ENCODE results near the gene CARS1. TPM values are rescaled to one million over a fixed set of nuclear protein-coding genes. Genes with fewer than 3 reads are reported as not detected.

CARS1 gene
- total RNA-seq, 6 donors from 2014 or later, result 28.9 to 54.1 (median 43.0) TPM

GRCh38 chr11:2960139-2960538 is 97.1 kb downstream of the CARS1 start:
- H3K27ac ChIP-seq, result no peak overlapping the region
- H3K4me1 ChIP-seq, result no peaks in the 10 kb centered on the region
- 95 to 96% methylated on average over 7 of the region's 7 CpGs for WGBS, 2 donors
- no peaks in the 10 kb centered on the region for H3K9me3 ChIP-seq
- ATAC-seq (ENCODE audit: low FRiP score in 2 of 2), result no peak
- TF ChIP-seq POLR2AphosphoS5 (IDR thresholded peaks at IDR 0.05) (no peak), POLR2A (IDR thresholded peaks at IDR 0.05) (no peak), EP300 (IDR thresholded peaks at IDR 0.05) (no peak)
- TF ChIP-seq, protein P1, sequence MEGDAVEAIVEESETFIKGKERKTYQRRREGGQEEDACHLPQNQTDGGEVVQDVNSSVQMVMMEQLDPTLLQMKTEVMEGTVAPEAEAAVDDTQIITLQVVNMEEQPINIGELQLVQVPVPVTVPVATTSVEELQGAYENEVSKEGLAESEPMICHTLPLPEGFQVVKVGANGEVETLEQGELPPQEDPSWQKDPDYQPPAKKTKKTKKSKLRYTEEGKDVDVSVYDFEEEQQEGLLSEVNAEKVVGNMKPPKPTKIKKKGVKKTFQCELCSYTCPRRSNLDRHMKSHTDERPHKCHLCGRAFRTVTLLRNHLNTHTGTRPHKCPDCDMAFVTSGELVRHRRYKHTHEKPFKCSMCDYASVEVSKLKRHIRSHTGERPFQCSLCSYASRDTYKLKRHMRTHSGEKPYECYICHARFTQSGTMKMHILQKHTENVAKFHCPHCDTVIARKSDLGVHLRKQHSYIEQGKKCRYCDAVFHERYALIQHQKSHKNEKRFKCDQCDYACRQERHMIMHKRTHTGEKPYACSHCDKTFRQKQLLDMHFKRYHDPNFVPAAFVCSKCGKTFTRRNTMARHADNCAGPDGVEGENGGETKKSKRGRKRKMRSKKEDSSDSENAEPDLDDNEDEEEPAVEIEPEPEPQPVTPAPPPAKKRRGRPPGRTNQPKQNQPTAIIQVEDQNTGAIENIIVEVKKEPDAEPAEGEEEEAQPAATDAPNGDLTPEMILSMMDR (IDR thresholded peaks at IDR 0.05), result no peak
- H3K36me3 ChIP-seq, result peaks cover 24 to 97% (median 72%) of the 10 kb centered on the region in 4 donors
- DNase-seq, result no peak
- no peaks in the 10 kb centered on the region for H3K27me3 ChIP-seq
- H3K4me3 ChIP-seq, result no peak overlapping the region

- WGBS, 2 donors, result 68 to 69% methylated on average over 3 of the region's 3 CpGs
- no peak for TF ChIP-seq EP300 (IDR thresholded peaks at IDR 0.05)
- no peak for TF ChIP-seq POLR2A (IDR thresholded peaks at IDR 0.05)
- TF ChIP-seq, protein P1 (IDR thresholded peaks at IDR 0.05), result no peak
- no peak for TF ChIP-seq POLR2AphosphoS5 (IDR thresholded peaks at IDR 0.05)
- H3K9me3 ChIP-seq, result no peaks in the 10 kb centered on the region
- H3K4me3 ChIP-seq, result no peak overlapping the region
- ATAC-seq (ENCODE audit: low FRiP score in 2 of 2) (no peak), DNase-seq (no peak)
- H3K27ac ChIP-seq, result no peak overlapping the region
- no peaks in the 10 kb centered on the region for H3K27me3 ChIP-seq
- H3K36me3 ChIP-seq, result peaks cover 26 to 97% (median 74%) of the 10 kb centered on the region in 4 donors
- no peaks in the 10 kb centered on the region for H3K4me1 ChIP-seq
Measured at GRCh38 chr11:2958251-2958650, 99.0 kb downstream of the CARS1 start.

DNA sequence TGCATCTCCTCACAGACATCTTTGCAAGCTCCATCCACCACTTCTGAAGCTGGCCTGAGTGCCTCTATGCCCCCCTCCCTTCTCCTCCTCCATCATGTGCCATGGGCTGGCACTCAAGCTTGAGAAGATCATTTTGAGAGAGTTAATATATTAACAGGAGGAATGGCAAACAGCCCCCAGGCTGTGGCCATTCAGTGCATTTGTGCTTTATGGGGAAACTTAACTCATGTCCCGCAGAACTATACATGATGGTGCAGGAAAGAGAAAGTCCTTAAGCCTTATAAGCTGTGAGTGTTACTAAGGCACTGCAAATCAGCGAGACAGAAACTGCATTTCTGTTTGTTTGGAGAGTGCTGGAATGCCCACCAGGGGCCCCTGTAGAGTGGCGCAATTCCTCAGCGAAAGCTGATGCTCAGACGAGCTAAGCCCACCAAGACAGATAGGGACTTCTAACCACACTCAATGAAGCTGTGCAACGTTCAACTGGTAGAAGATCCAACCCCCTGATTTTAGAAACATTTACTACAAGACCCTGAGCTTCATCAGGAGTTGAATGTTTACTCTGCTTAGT is 101.2 kb downstream of the CARS1 start:
- no peak for DNase-seq
- H3K27ac ChIP-seq, result no peak overlapping the region
- no peak for ATAC-seq (ENCODE audit: low FRiP score in 2 of 2)

DNA sequence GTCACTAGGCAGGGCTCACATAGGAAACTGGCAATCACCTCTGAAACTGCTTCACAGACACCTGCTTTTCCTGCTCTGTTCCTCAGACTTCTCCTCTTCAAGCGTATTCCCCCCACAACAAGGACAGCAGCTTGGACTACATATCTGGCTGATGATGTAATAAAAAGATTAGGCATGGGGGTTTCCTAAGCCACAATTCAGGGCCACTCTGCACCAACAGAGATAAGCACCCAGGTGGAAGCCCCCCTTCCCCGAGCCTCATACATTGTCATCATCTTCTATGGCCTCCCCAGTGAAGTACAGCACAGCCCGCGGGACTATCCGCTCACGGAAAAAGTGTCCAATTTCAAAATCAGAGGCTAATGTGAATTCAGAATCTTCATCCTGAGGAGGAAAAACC is 103.0 kb downstream of the CARS1 start:
- Histone ChIP-seq H3K27me3 (no peaks in the 10 kb centered on the region), H3K27ac (no peak overlapping the region), H3K9me3 (no peaks in the 10 kb centered on the region), H3K36me3 (peaks cover 39 to 100% (median 86%) of the 10 kb centered on the region in 4 donors), H3K4me1 (peaks cover 0 to 11% (median 6%) of the 10 kb centered on the region in 4 donors), H3K4me3 (no peak overlapping the region)
- 86 to 91% methylated on average over 6 of the region's 6 CpGs for WGBS, 2 donors
- no peak for ATAC-seq (ENCODE audit: low FRiP score in 2 of 2)
- DNase-seq, result no peak
- TF ChIP-seq POLR2AphosphoS5 (IDR thresholded peaks at IDR 0.05) (no peak), POLR2A (IDR thresholded peaks at IDR 0.05) (no peak), EP300 (IDR thresholded peaks at IDR 0.05) (no peak)
- TF ChIP-seq, protein P1 (IDR thresholded peaks at IDR 0.05), result no peak

More for the DNA sequence above, 101.2 kb downstream of the CARS1 start:
- H3K9me3 ChIP-seq, result no peaks in the 10 kb centered on the region
- H3K27me3 ChIP-seq, result no peaks in the 10 kb centered on the region
- TF ChIP-seq, protein P1 (IDR thresholded peaks at IDR 0.05), result no peak
- TF ChIP-seq POLR2A (IDR thresholded peaks at IDR 0.05) (no peak), EP300 (IDR thresholded peaks at IDR 0.05) (no peak), POLR2AphosphoS5 (IDR thresholded peaks at IDR 0.05) (no peak)
- H3K4me3 ChIP-seq, result no peak overlapping the region
- peaks cover 36 to 100% (median 85%) of the 10 kb centered on the region in 4 donors for H3K36me3 ChIP-seq
- peaks cover 0 to 9% (median 6%) of the 10 kb centered on the region in 4 donors for H3K4me1 ChIP-seq
- WGBS, 2 donors, result 77 to 86% methylated on average over 3 to 6 of the region's 6 CpGs

DNA sequence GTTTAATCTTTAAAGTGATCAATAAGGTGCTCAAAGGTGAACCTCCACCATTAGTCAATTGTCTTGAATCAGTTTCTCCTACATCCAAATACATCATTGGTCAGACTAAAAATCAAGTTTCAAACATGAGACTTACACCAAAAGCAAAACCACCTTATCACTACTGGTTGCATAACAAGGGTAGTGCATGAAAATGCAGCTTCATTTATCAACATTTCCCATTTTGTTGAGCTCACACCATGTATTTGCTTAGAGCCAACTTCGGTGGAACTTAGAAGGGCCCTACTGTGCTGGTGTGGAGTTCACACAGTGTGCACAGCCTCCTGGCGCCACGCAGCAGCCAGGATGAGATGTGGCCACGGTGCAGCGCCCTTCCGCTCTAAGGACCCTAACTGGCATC is 104.9 kb downstream of the CARS1 start:
- Histone ChIP-seq H3K36me3 (peaks cover 41 to 100% (median 81%) of the 10 kb centered on the region in 4 donors), H3K4me3 (no peak overlapping the region), H3K9me3 (no peaks in the 10 kb centered on the region), H3K27ac (no peak overlapping the region), H3K27me3 (no peaks in the 10 kb centered on the region), H3K4me1 (peaks cover 0 to 11% (median 6%) of the 10 kb centered on the region in 4 donors)
- TF ChIP-seq, protein P1 (IDR thresholded peaks at IDR 0.05), result no peak
- no peak for TF ChIP-seq POLR2AphosphoS5 (IDR thresholded peaks at IDR 0.05)
- no peak for TF ChIP-seq EP300 (IDR thresholded peaks at IDR 0.05)
- no peak for TF ChIP-seq POLR2A (IDR thresholded peaks at IDR 0.05)
- WGBS, 2 donors, result 40 to 68% methylated on average over 4 to 6 of the region's 6 CpGs
- ATAC-seq (ENCODE audit: low FRiP score in 2 of 2) (no peak), DNase-seq (no peak)
